Gastrocnemius medialis (tissue), 4 donors: ENCODE measurements around the gene PPP2R5C.

ENCODE experiments used
- CTCF ChIP-seq, 5 experiments: fragments of 450-650 bp in 3 of 5; fragments of 200-600 bp in 2 of 5; sonication (generic) in 2 of 5; IDR thresholded peaks in 4 of 5; conservative IDR thresholded peaks in 1 of 5; 1 replicate in 4 of 5; 2 replicates in 1 of 5; pipeline ENCODE4 v1.5.1; 2016 to 2019; ENCODE audit warnings: antibody characterized with exemption in 5 of 5, mild to moderate bottlenecking in 3 of 5, moderate library complexity in 3 of 5
- POLR2A ChIP-seq, 2 donors: fragments of 450-650 bp; IDR thresholded peaks; one replicate each; pipeline ENCODE4 v1.6.1; 2017; ENCODE audit warnings: antibody characterized with exemption in 2 of 2, mild to moderate bottlenecking in 2 of 2, moderate library complexity in 2 of 2

GRCh38 chr14:101972126-101972866 is 210.8 kb downstream of the PPP2R5C start:
- TF ChIP-seq CTCF (IDR thresholded peaks at IDR 0.05 in 4 of 5, conservative IDR thresholded peaks at IDR 0.05 in 1 of 5) (no peak), POLR2A (IDR thresholded peaks at IDR 0.05) (peak in 1 of 2 donors; percentile 23)
